Peyer's patch (tissue), 4 donors: ENCODE measurements around the gene CCDC187. TPM values are rescaled to one million over a fixed set of nuclear protein-coding genes. Genes with fewer than 3 reads are reported as not detected.
"Not testable (repeated sequence)": the region's sequence is repeated elsewhere in the genome, so short reads cannot be mapped to it uniquely, and the experiment has no call there.

Source experiments
- DNase-seq, 3 donors: peaks; one replicate each; pipeline ENCODE4 v3.0.0-alpha.2; 2017 to 2019
- H3K27ac ChIP-seq, 4 donors: fragments of 200-600 bp; sonication (generic); one replicate each; pipeline ENCODE4 v1.5.1; 2016 to 2019
- H3K27me3 ChIP-seq, 2 donors: fragments of 200-600 bp; sonication (generic); one replicate each; pipeline ENCODE4 v1.5.1; 2019
- H3K36me3 ChIP-seq, 3 donors: fragments of 200-600 bp; sonication (generic); one replicate each; pipeline ENCODE4 v1.5.1; 2016 to 2019
- H3K4me1 ChIP-seq, 4 donors: fragments of 200-600 bp; sonication (generic); one replicate each; pipeline ENCODE4 v1.5.1; 2016 to 2019
- H3K4me3 ChIP-seq, 4 donors: fragments of 200-600 bp; sonication (generic); 1 replicate in 3 of 4; 2 replicates in 1 of 4; pipeline ENCODE4 v1.5.1; 2016 to 2019; ENCODE audit warnings: mild to moderate bottlenecking in 1 of 4
- H3K9me3 ChIP-seq, 4 donors: fragments of 200-600 bp; sonication (generic); one replicate each; pipeline ENCODE4 v1.5.1; 2016 to 2019; ENCODE audit warnings: mild to moderate bottlenecking in 1 of 4
- POLR2A ChIP-seq, 2 donors: fragments of 450-650 bp; IDR thresholded peaks; one replicate each; pipeline ENCODE4 v1.5.1; 2017; ENCODE audit warnings: antibody characterized with exemption in 2 of 2, mild to moderate bottlenecking in 2 of 2, moderate library complexity in 2 of 2
- total RNA-seq, 4 donors: library from RNA; depleted of rRNA; stranded (reverse); fragments of >200 nt; gene quantifications; one replicate each; pipeline ENCODE4 v1.1.0, GENCODE V29; 2016
- TF ChIP-seq, protein P1 (sequence below), 6 experiments: fragments of 450-650 bp in 4 of 6; fragments of 200-600 bp in 2 of 6; sonication (generic) in 1 of 6; IDR thresholded peaks; one replicate each; pipeline ENCODE4 v1.5.1; 2017 to 2019; ENCODE audit warnings: antibody characterized with exemption in 6 of 6, mild to moderate bottlenecking in 3 of 6, moderate library complexity in 1 of 6

CCDC187 gene
- total RNA-seq, 4 donors from 2014 or later, result 0.35 to 1.0 (median 0.67) TPM; not detected in 1

DNA sequence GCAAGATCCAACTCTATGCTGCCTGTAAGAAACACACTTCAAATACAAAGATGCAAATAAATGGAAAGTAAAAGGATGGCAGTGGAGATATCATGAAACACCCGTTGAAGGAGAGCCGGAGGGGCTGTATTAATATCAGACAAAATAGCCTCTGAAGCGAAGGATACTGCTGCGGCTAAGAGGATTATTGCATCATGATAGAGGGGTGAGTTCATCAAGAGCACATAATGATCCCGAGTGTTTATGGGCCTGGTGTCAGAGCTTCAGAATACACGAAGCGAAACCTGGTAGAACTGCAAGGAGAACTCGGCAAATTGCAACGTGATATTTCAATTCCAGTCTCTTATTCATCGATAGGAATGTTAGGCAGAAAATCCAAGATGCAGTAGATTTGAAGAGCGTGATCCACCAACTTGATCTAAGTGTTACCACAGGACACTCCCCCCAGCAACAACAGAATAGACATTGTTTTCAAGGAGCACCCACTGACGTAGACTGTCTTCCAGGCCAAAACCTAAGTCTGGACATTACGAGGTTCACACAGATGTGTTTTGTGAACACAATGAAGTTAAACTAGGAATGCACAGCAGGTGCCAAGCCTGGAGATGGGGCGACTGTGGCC lies 30.5 kb downstream of the CCDC187 start:
- Histone ChIP-seq H3K36me3 (no peaks in the 10 kb centered on the region), H3K27ac (no peak overlapping the region), H3K9me3 (no peaks in the 10 kb centered on the region), H3K27me3 (no peaks in the 10 kb centered on the region), H3K4me1 (no peaks in the 10 kb centered on the region), H3K4me3 (no peak overlapping the region)
- no peak for TF ChIP-seq POLR2A (IDR thresholded peaks at IDR 0.05)
- TF ChIP-seq, protein P1, sequence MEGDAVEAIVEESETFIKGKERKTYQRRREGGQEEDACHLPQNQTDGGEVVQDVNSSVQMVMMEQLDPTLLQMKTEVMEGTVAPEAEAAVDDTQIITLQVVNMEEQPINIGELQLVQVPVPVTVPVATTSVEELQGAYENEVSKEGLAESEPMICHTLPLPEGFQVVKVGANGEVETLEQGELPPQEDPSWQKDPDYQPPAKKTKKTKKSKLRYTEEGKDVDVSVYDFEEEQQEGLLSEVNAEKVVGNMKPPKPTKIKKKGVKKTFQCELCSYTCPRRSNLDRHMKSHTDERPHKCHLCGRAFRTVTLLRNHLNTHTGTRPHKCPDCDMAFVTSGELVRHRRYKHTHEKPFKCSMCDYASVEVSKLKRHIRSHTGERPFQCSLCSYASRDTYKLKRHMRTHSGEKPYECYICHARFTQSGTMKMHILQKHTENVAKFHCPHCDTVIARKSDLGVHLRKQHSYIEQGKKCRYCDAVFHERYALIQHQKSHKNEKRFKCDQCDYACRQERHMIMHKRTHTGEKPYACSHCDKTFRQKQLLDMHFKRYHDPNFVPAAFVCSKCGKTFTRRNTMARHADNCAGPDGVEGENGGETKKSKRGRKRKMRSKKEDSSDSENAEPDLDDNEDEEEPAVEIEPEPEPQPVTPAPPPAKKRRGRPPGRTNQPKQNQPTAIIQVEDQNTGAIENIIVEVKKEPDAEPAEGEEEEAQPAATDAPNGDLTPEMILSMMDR (IDR thresholded peaks at IDR 0.05), result no peak
- no peak for DNase-seq

GRCh38 chr9:136270173-136270705 lies 33.7 kb downstream of the CCDC187 start:
- Histone ChIP-seq H3K4me1 (peaks cover 0 to 8% (median 3%) of the 10 kb centered on the region in 4 donors), H3K36me3 (no peaks in the 10 kb centered on the region), H3K4me3 (no peak overlapping the region), H3K9me3 (no peaks in the 10 kb centered on the region), H3K27ac (no peak overlapping the region), H3K27me3 (no peaks in the 10 kb centered on the region)
- TF ChIP-seq POLR2A (IDR thresholded peaks at IDR 0.05), result no peak
- TF ChIP-seq, protein P1 (IDR thresholded peaks at IDR 0.05), result no peak
- no peak for DNase-seq

GRCh38 chr9:136268735-136269134 lies 35.2 kb downstream of the CCDC187 start:
- H3K4me1 ChIP-seq, result peaks cover 0 to 8% (median 3%) of the 10 kb centered on the region in 4 donors
- H3K9me3 ChIP-seq, result no peaks in the 10 kb centered on the region
- no peak overlapping the region for H3K27ac ChIP-seq
- no peak overlapping the region for H3K4me3 ChIP-seq
- no peak for TF ChIP-seq POLR2A (IDR thresholded peaks at IDR 0.05)
- TF ChIP-seq, protein P1 (IDR thresholded peaks at IDR 0.05), result no peak
- no peaks in the 10 kb centered on the region for H3K27me3 ChIP-seq
- H3K36me3 ChIP-seq, result no peaks in the 10 kb centered on the region
- no peak for DNase-seq

DNA sequence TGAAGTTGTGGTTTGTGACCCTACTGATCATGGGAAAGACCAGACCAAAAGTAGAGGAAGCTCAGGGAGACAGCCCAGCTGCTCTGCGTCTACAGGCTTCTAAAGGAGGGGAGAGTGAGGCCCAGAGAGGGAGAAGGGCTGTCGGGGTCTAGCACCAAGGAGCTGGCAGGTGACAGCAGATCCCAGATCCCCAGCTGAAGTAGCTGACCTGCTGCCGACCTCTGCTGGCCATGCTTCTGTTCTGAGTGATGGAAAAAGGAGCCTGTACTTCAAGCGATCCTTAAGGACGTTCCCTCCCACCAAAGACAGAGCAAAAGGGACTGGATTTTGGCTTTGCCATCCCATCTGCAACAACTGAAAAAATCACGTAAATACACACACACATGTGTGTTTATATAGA lies 35.6 kb downstream of the CCDC187 start:
- Histone ChIP-seq H3K27ac (no peak overlapping the region), H3K9me3 (no peaks in the 10 kb centered on the region), H3K4me1 (peaks cover 0 to 8% (median 3%) of the 10 kb centered on the region in 4 donors), H3K36me3 (no peaks in the 10 kb centered on the region), H3K4me3 (no peak overlapping the region), H3K27me3 (no peaks in the 10 kb centered on the region)
- TF ChIP-seq, protein P1 (IDR thresholded peaks at IDR 0.05), result no peak
- no peak for TF ChIP-seq POLR2A (IDR thresholded peaks at IDR 0.05)
- DNase-seq, result no peak

- Histone ChIP-seq H3K9me3 (no peaks in the 10 kb centered on the region), H3K36me3 (no peaks in the 10 kb centered on the region), H3K27me3 (no peaks in the 10 kb centered on the region), H3K27ac (peak overlapping the region in 2 of 4 donors; percentile 38 to 75), H3K4me1 (peaks cover 0 to 8% (median 3%) of the 10 kb centered on the region in 4 donors), H3K4me3 (peak overlapping the region; percentile 36 to 57 (median 55))
- TF ChIP-seq, protein P1 (IDR thresholded peaks at IDR 0.05), result peak in 1 of 6 experiments; percentile 22
- peak; percentile 22 to 41 for TF ChIP-seq POLR2A (IDR thresholded peaks at IDR 0.05)
- DNase-seq, result peak; percentile 79 to 91 (median 88)
These were observed 36.4 kb downstream of the CCDC187 start for GRCh38 chr9:136267261-136268111.

DNA sequence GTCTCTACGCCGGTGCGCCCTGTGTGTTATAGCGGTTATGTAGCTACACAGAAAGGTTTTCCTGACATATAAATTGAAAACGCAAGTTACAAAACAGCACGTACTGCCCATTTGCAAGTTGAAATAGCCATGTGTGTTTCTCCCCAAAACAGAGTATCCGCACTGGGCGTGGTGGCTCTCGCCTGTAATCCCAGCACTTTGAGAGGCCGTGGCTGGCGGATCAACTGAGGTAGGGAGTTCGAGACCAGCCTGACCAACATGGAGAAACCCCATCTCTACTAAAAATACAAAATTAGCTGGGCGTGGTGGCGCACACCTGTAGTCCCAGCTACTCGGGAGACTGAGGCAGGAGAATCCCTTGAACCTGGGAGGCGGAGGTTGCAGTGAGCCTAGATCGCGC lies 37.3 kb downstream of the CCDC187 start:
- not testable (repeated sequence) for H3K9me3 ChIP-seq, DNase-seq, H3K4me1 ChIP-seq, H3K27me3 ChIP-seq, H3K36me3 ChIP-seq
- Histone ChIP-seq H3K27ac (peak overlapping the region in 1 of 4 donors; percentile 75), H3K4me3 (peak overlapping the region in 3 of 4 donors; percentile 53 to 57 (median 57))
